ENCODE data around the gene PAX2. TPM values are rescaled to one million over a fixed set of nuclear protein-coding genes. Genes with fewer than 3 reads are reported as not detected.

Gene PAX2
- total RNA-seq, 1 donor from 2014 or later, result 0.23 TPM

GRCh38 chr10:100819424-100819823 lies 74.0 kb downstream of the PAX2 start:
- no peak for FAIRE-seq
- no peak for DNase-seq (ENCODE audit: low read depth)
- no peak overlapping the region for H3K27ac ChIP-seq (ENCODE audit: low read depth, low read length)
- H3K9me3 Mint-ChIP-seq (ENCODE audit: unreplicated experiment), result no peaks in the 10 kb centered on the region
- no peak overlapping the region for H2AFZ ChIP-seq (ENCODE audit: low read depth, low read length)
- H3K9me3 ChIP-seq (ENCODE audit: insufficient read depth, low read depth, low read length), result no peaks in the 10 kb centered on the region
- H3K27me3 Mint-ChIP-seq (ENCODE audit: low read depth, unreplicated experiment), result peaks cover 95% of the 10 kb centered on the region
- H3K27me3 ChIP-seq (ENCODE audit: insufficient read depth, low read length), result peaks cover 68% of the 10 kb centered on the region
- H3K9ac ChIP-seq (ENCODE audit: low read length), result no peak overlapping the region
- TF ChIP-seq EZH2 (IDR thresholded peaks at IDR 0.05; ENCODE audit: insufficient read depth, low read length), result no peak
- peaks cover 1% of the 10 kb centered on the region for H3K36me3 Mint-ChIP-seq (ENCODE audit: low read depth, unreplicated experiment)
- no peaks in the 10 kb centered on the region for H3K79me2 ChIP-seq (ENCODE audit: insufficient read depth, low read length)
- no peak overlapping the region for H3K4me2 ChIP-seq (ENCODE audit: low read length)
- no peak overlapping the region for H3K4me3 ChIP-seq (ENCODE audit: insufficient read depth, low read depth, low read length)
- H3K4me1 Mint-ChIP-seq (ENCODE audit: low read depth, unreplicated experiment), result no peaks in the 10 kb centered on the region
- no peaks in the 10 kb centered on the region for H3K4me1 ChIP-seq (ENCODE audit: insufficient read depth, low read length)
- no peak overlapping the region for H3K27ac Mint-ChIP-seq (ENCODE audit: unreplicated experiment)
- H3K36me3 ChIP-seq (ENCODE audit: insufficient read depth, low read length), result no peaks in the 10 kb centered on the region
- no peak overlapping the region for H3K4me3 Mint-ChIP-seq (ENCODE audit: unreplicated experiment)
- H4K20me1 ChIP-seq (ENCODE audit: insufficient read depth, low read length), result no peaks in the 10 kb centered on the region

DNA sequence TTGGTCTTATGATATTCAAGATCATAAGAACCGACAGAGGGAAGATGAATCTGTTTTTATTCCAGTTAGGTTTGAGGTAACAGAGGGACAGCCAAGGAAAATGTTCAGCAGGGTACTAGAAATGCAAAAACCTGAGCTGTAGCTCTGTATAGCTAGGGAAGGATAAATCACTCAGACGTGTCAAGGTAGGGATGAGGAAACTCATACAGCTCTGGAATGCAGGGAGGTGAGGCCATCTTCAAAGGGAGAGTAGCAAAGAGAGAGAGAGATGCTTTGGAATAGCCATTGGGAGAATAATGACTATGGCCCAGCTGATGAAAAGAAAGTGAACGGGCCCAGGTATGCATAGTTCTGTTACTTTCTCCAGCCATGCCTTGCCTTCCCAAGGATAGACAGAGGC lies 77.8 kb downstream of the PAX2 start:
- Histone ChIP-seq H3K79me2 (ENCODE audit: insufficient read depth, low read length) (no peaks in the 10 kb centered on the region), H2AFZ (ENCODE audit: low read depth, low read length) (no peak overlapping the region), H3K4me3 (ENCODE audit: insufficient read depth, low read depth, low read length) (no peak overlapping the region), H4K20me1 (ENCODE audit: insufficient read depth, low read length) (no peaks in the 10 kb centered on the region), H3K4me1 (ENCODE audit: insufficient read depth, low read length) (peaks cover 2% of the 10 kb centered on the region), H3K36me3 (ENCODE audit: insufficient read depth, low read length) (no peaks in the 10 kb centered on the region), H3K9me3 (ENCODE audit: insufficient read depth, low read depth, low read length) (no peaks in the 10 kb centered on the region), H3K27me3 (ENCODE audit: insufficient read depth, low read length) (peaks cover 70% of the 10 kb centered on the region), H3K9ac (ENCODE audit: low read length) (no peak overlapping the region), H3K4me2 (ENCODE audit: low read length) (no peak overlapping the region), H3K27ac (ENCODE audit: low read depth, low read length) (no peak overlapping the region)
- DNase-seq (ENCODE audit: low read depth) (no peak), FAIRE-seq (no peak)
- H3K9me3 Mint-ChIP-seq (ENCODE audit: unreplicated experiment), result peaks cover 3% of the 10 kb centered on the region
- H3K4me1 Mint-ChIP-seq (ENCODE audit: low read depth, unreplicated experiment), result no peaks in the 10 kb centered on the region
- H3K27me3 Mint-ChIP-seq (ENCODE audit: low read depth, unreplicated experiment), result peaks cover 89% of the 10 kb centered on the region
- TF ChIP-seq CTCF (IDR thresholded peaks at IDR 0.05; ENCODE audit: insufficient read depth, low read depth, low read length), result no peak
- no peak for TF ChIP-seq EZH2 (IDR thresholded peaks at IDR 0.05; ENCODE audit: insufficient read depth, low read length)
- H3K27ac Mint-ChIP-seq (ENCODE audit: unreplicated experiment), result no peak overlapping the region
- H3K4me3 Mint-ChIP-seq (ENCODE audit: unreplicated experiment), result no peak overlapping the region
- H3K36me3 Mint-ChIP-seq (ENCODE audit: low read depth, unreplicated experiment), result peaks cover 1% of the 10 kb centered on the region

- Mint-ChIP-seq H3K4me3 (ENCODE audit: unreplicated experiment) (no peak overlapping the region), H3K36me3 (ENCODE audit: low read depth, unreplicated experiment) (peaks cover 4% of the 10 kb centered on the region), H3K27me3 (ENCODE audit: low read depth, unreplicated experiment) (peaks cover 87% of the 10 kb centered on the region), H3K27ac (ENCODE audit: unreplicated experiment) (no peak overlapping the region), H3K9me3 (ENCODE audit: unreplicated experiment) (peaks cover 6% of the 10 kb centered on the region), H3K4me1 (ENCODE audit: low read depth, unreplicated experiment) (peaks cover 4% of the 10 kb centered on the region)
- no peaks in the 10 kb centered on the region for H3K9me3 ChIP-seq (ENCODE audit: insufficient read depth, low read depth, low read length)
- H3K4me3 ChIP-seq (ENCODE audit: insufficient read depth, low read depth, low read length), result no peak overlapping the region
- peaks cover 9% of the 10 kb centered on the region for H3K4me1 ChIP-seq (ENCODE audit: insufficient read depth, low read length)
- no peaks in the 10 kb centered on the region for H3K36me3 ChIP-seq (ENCODE audit: insufficient read depth, low read length)
- no peak overlapping the region for H3K9ac ChIP-seq (ENCODE audit: low read length)
- peaks cover 75% of the 10 kb centered on the region for H3K27me3 ChIP-seq (ENCODE audit: insufficient read depth, low read length)
- FAIRE-seq (no peak), DNase-seq (ENCODE audit: low read depth) (no peak)
- no peaks in the 10 kb centered on the region for H3K79me2 ChIP-seq (ENCODE audit: insufficient read depth, low read length)
- no peak overlapping the region for H2AFZ ChIP-seq (ENCODE audit: low read depth, low read length)
- no peak for TF ChIP-seq EZH2 (IDR thresholded peaks at IDR 0.05; ENCODE audit: insufficient read depth, low read length)
- no peak for TF ChIP-seq CTCF (IDR thresholded peaks at IDR 0.05; ENCODE audit: insufficient read depth, low read depth, low read length)
- no peak overlapping the region for H3K4me2 ChIP-seq (ENCODE audit: low read length)
- no peak overlapping the region for H3K27ac ChIP-seq (ENCODE audit: low read depth, low read length)
- H4K20me1 ChIP-seq (ENCODE audit: insufficient read depth, low read length), result no peaks in the 10 kb centered on the region
Observed at GRCh38 chr10:100824886-100825285, 79.5 kb downstream of the PAX2 start.

Measured in astrocyte (in vitro differentiated cells and primary cell).